Neural progenitor cell (in vitro differentiated cells): ENCODE measurements around the gene PIK3R3. TPM values are rescaled to one million over a fixed set of nuclear protein-coding genes. Genes with fewer than 3 reads are reported as not detected.

Source experiments
- DNase-seq: peaks from one replicate; pipeline ENCODE4 v3.0.0-alpha.2; 2016; ENCODE audit warnings: low spot score
- H2AFZ ChIP-seq: fragments of 200-600 bp; sonication (generic); replicated peaks from 2 replicates; pipeline ENCODE4 v1.6.1; 2016; ENCODE audit warnings: antibody characterized with exemption
- H3F3A ChIP-seq: fragments of 200-600 bp; sonication (generic); 2 replicates; pipeline ENCODE4 v1.6.1; 2016; ENCODE audit warnings: antibody characterized with exemption, low read depth
- H3K27ac ChIP-seq: fragments of 200-600 bp; sonication (generic); 2 replicates; pipeline ENCODE4 v1.5.1; 2016; ENCODE audit warnings: mild to moderate bottlenecking
- H3K27me3 ChIP-seq: fragments of 200-600 bp; sonication (generic); 2 replicates; pipeline ENCODE4 v1.6.1; 2016; ENCODE audit warnings: mild to moderate bottlenecking, moderate library complexity
- H3K36me3 ChIP-seq: fragments of 200-600 bp; sonication (generic); 2 replicates; pipeline ENCODE4 v1.5.1; 2016
- H3K4me1 ChIP-seq: fragments of 200-600 bp; sonication (generic); 2 replicates; pipeline ENCODE4 v1.6.1; 2016; ENCODE audit warnings: mixed run types
- H3K4me2 ChIP-seq: fragments of 200-600 bp; sonication (generic); 2 replicates; pipeline ENCODE4 v1.6.1; 2016
- H3K4me3 ChIP-seq: fragments of 200-600 bp; sonication (generic); 2 replicates; pipeline ENCODE4 v1.5.1; 2016
- H3K79me2 ChIP-seq: fragments of 200-600 bp; sonication (generic); 2 replicates; pipeline ENCODE4 v1.6.1; 2016; ENCODE audit warnings: low read depth
- H3K9ac ChIP-seq: fragments of 200-600 bp; sonication (generic); 2 replicates; pipeline ENCODE4 v1.6.1; 2016
- H3K9me3 ChIP-seq: fragments of 200-600 bp; sonication (generic); 2 replicates; pipeline ENCODE4 v1.5.1; 2016; ENCODE audit warnings: low read depth
- H4K20me1 ChIP-seq: fragments of 200-600 bp; sonication (generic); 2 replicates; pipeline ENCODE4 v1.6.1; 2016; ENCODE audit warnings: low read depth
- H3K27ac Mint-ChIP-seq: 3 replicates; pipeline ENCODE4 v1.8.0; 2021; ENCODE audit warnings: mixed read lengths
- H3K27me3 Mint-ChIP-seq: 2 replicates; pipeline ENCODE4 v1.8.0; 2022; ENCODE audit warnings: low read depth, mild to moderate bottlenecking, inconsistent platforms, moderate library complexity, mixed read lengths; ENCODE audit not compliant: insufficient read depth
- H3K36me3 Mint-ChIP-seq: 3 replicates; pipeline ENCODE4 v1.8.0; 2021; ENCODE audit warnings: mixed read lengths
- H3K4me1 Mint-ChIP-seq: 3 replicates; pipeline ENCODE4 v1.8.0; 2021; ENCODE audit warnings: mixed read lengths
- H3K4me3 Mint-ChIP-seq: 3 replicates; pipeline ENCODE4 v1.8.0; 2021; ENCODE audit warnings: mild to moderate bottlenecking, moderate library complexity, mixed read lengths
- H3K9me3 Mint-ChIP-seq: 3 replicates; pipeline ENCODE4 v1.8.0; 2020; ENCODE audit warnings: mixed read lengths
- CTCF ChIP-seq: fragments of 200-600 bp; sonication (generic); IDR thresholded peaks from 2 replicates; pipeline ENCODE4 v1.5.1; 2017; ENCODE audit warnings: antibody characterized with exemption, mild to moderate bottlenecking
- EZH2 ChIP-seq: fragments of 200-600 bp; sonication (generic); IDR thresholded peaks from 2 replicates; pipeline ENCODE4 v1.6.1; 2017; ENCODE audit warnings: antibody characterized with exemption, mild to moderate bottlenecking, moderate library complexity
- EZH2phosphoT487 ChIP-seq: fragments of 200-600 bp; sonication (generic); IDR thresholded peaks from 2 replicates; pipeline ENCODE4 v1.6.1; 2017; ENCODE audit warnings: antibody characterized with exemption
- total RNA-seq: library from RNA; depleted of rRNA; stranded (reverse); fragments of >200 nt; gene quantifications from 2 replicates; pipeline ENCODE4 v1.2.3, GENCODE V29; 2015; ENCODE audit warnings: low replicate concordance

The PIK3R3 gene
- total RNA-seq, 1 donor from 2014 or later, result 107 TPM

- H3K4me1 Mint-ChIP-seq, result no peaks in the 10 kb centered on the region
- H3K27ac Mint-ChIP-seq, result no peak overlapping the region
- Histone ChIP-seq H4K20me1 (peaks cover 100% of the 10 kb centered on the region), H3K36me3 (peaks cover 4% of the 10 kb centered on the region), H3F3A (peaks cover 11% of the 10 kb centered on the region), H3K4me3 (no peak overlapping the region), H3K27me3 (no peaks in the 10 kb centered on the region), H3K27ac (no peak overlapping the region), H2AFZ (no peak overlapping the region), H3K4me1 (no peaks in the 10 kb centered on the region), H3K9me3 (no peaks in the 10 kb centered on the region), H3K9ac (no peak overlapping the region), H3K4me2 (no peak overlapping the region), H3K79me2 (peaks cover 100% of the 10 kb centered on the region)
- H3K4me3 Mint-ChIP-seq, result no peak overlapping the region
- peaks cover 2% of the 10 kb centered on the region for H3K27me3 Mint-ChIP-seq
- no peak for TF ChIP-seq EZH2
- no peak for TF ChIP-seq CTCF
- no peak for TF ChIP-seq EZH2phosphoT487
- no peak for DNase-seq
- H3K36me3 Mint-ChIP-seq, result peaks cover 16% of the 10 kb centered on the region
- no peaks in the 10 kb centered on the region for H3K9me3 Mint-ChIP-seq
Observed at GRCh38 chr1:46110521-46110920, 21.9 kb downstream of the PIK3R3 start.

DNA sequence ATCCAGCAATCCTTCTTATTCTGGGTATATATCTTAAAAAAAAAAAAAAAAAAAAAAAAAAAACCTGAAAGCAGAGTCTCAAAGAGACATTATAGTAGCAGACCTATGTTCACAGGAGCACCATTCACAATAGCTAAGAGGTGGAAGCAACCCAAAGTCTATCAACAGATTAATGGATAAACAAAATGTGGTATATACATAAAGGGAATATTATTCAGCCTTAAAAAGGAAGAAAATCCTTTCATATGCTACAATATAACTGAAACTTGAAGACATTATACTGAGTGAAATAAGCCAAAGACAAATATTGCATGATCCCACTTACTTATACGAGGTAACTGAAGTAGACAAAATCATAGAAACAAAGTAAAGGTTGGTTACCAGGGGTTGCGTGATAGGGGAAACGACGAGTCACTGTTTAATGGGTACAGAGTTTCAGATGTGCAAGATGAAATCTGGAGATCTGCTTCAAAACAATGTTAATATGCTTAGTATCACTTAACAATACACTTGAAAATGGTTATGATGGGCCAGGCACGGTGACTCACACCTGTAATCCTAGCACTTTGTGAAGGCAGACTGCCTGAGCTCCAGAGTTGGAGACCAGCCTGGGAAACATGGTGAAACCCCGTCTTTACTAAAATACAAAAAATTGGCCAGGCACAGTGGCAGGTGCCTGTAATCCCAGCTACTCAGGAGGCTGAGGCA, 29.5 kb downstream of the PIK3R3 start:
- no peak overlapping the region for H3K4me3 ChIP-seq
- no peak overlapping the region for H3K4me3 Mint-ChIP-seq
- peaks cover 11% of the 10 kb centered on the region for H3K9me3 ChIP-seq
- peaks cover 99% of the 10 kb centered on the region for H3K79me2 ChIP-seq
- H3F3A ChIP-seq, result peaks cover 14% of the 10 kb centered on the region
- H3K9me3 Mint-ChIP-seq, result peaks cover 34% of the 10 kb centered on the region
- no peak for DNase-seq
- no peak overlapping the region for H2AFZ ChIP-seq
- no peak overlapping the region for H3K4me2 ChIP-seq
- H3K27me3 Mint-ChIP-seq, result no peaks in the 10 kb centered on the region
- H3K4me1 Mint-ChIP-seq, result no peaks in the 10 kb centered on the region
- no peaks in the 10 kb centered on the region for H3K27me3 ChIP-seq
- H4K20me1 ChIP-seq, result peaks cover 59% of the 10 kb centered on the region
- H3K36me3 ChIP-seq, result peaks cover 43% of the 10 kb centered on the region
- H3K4me1 ChIP-seq, result no peaks in the 10 kb centered on the region
- H3K27ac Mint-ChIP-seq, result no peak overlapping the region
- TF ChIP-seq EZH2, result no peak
- no peak overlapping the region for H3K27ac ChIP-seq
- H3K36me3 Mint-ChIP-seq, result peaks cover 48% of the 10 kb centered on the region
- H3K9ac ChIP-seq, result no peak overlapping the region

DNA sequence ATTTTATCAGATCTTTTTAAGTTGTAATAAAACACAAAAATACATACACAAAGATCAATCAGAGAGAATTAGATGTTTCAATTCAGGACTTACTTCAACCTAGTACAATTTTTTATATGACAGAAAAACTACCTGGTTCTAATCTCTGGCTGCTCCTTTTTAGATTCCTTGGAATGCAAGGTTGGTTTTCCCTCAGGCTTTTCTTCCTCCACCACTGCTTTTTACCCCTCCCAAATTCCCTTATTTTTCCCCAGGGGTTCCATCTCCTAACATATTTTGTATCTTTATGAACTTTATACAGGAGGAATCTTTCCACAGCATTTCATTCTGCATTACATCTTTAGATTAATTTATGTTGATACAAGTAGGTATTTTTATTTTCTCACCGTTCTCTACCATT, 33.2 kb downstream of the PIK3R3 start:
- DNase-seq, result no peak
- Histone ChIP-seq H3K27me3 (no peaks in the 10 kb centered on the region), H2AFZ (no peak overlapping the region), H3K79me2 (peaks cover 99% of the 10 kb centered on the region), H3K9ac (no peak overlapping the region), H3K27ac (no peak overlapping the region), H3K4me2 (no peak overlapping the region), H4K20me1 (peaks cover 59% of the 10 kb centered on the region), H3K4me1 (no peaks in the 10 kb centered on the region), H3K36me3 (peaks cover 41% of the 10 kb centered on the region), H3K9me3 (peaks cover 11% of the 10 kb centered on the region), H3K4me3 (no peak overlapping the region), H3F3A (peaks cover 15% of the 10 kb centered on the region)
- Mint-ChIP-seq H3K36me3 (peaks cover 59% of the 10 kb centered on the region), H3K27me3 (no peaks in the 10 kb centered on the region), H3K9me3 (peaks cover 40% of the 10 kb centered on the region), H3K4me3 (no peak overlapping the region), H3K27ac (no peak overlapping the region), H3K4me1 (no peaks in the 10 kb centered on the region)
- TF ChIP-seq CTCF (no peak), EZH2phosphoT487 (no peak), EZH2 (no peak)

DNA sequence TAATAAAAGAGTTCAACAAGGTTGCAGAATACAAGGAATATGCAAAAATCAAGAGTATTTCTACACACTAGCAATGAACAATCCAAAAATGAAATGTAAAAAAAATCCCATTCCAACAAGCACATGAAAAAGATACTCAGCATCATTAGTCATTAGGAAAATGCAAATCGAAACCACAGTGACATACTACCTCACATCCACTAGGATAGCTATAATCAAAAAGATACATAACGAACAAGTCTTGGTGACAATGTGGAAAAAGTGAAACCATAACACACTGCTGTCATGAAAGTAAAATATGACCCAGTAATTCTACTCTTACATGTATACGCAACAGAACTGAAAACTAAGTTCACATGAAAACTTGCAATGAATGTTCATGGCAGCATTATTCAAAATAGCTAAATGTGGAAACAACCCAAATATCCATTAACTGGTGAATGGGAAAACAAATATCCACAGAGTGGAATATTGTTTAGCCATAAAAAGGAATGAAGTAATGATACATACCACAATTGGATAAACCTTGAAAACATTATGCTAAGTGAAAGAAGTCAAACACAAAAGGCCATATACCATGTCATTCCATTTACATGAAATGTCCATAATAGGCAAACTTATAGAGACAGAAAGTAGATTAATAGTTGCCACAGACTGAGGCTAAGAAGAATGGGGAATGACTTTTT, 34.3 kb downstream of the PIK3R3 start:
- TF ChIP-seq CTCF, result no peak
- TF ChIP-seq EZH2, result no peak
- no peak for TF ChIP-seq EZH2phosphoT487
- Histone ChIP-seq H3K4me1 (no peaks in the 10 kb centered on the region), H3K36me3 (peaks cover 37% of the 10 kb centered on the region), H3K27ac (no peak overlapping the region), H3K4me3 (no peak overlapping the region), H2AFZ (no peak overlapping the region), H3K9me3 (peaks cover 11% of the 10 kb centered on the region), H3K9ac (no peak overlapping the region), H3K79me2 (peaks cover 99% of the 10 kb centered on the region), H3F3A (peaks cover 19% of the 10 kb centered on the region), H3K4me2 (no peak overlapping the region), H4K20me1 (peaks cover 65% of the 10 kb centered on the region), H3K27me3 (no peaks in the 10 kb centered on the region)
- Mint-ChIP-seq H3K27me3 (no peaks in the 10 kb centered on the region), H3K27ac (no peak overlapping the region), H3K9me3 (peaks cover 40% of the 10 kb centered on the region), H3K4me1 (no peaks in the 10 kb centered on the region), H3K36me3 (peaks cover 54% of the 10 kb centered on the region), H3K4me3 (no peak overlapping the region)
- DNase-seq, result no peak
